HepG2 (cell line): ENCODE data around the gene PGAP3. TPM values are rescaled to one million over a fixed set of nuclear protein-coding genes. Genes with fewer than 3 reads are reported as not detected.

ENCODE experiments used
- GPBP1L1 ChIP-seq: sonication (generic); formaldehyde crosslinking; IDR thresholded peaks from 2 replicates; pipeline ENCODE4 v1.5.0; 2020; ENCODE audit warnings: mild to moderate bottlenecking, missing genetic modification reagents
- JARID2 ChIP-seq: sonication (generic); formaldehyde crosslinking; IDR thresholded peaks from 2 replicates; pipeline ENCODE4 v1.8.1; 2023; ENCODE audit warnings: missing genetic modification reagents, inconsistent platforms; ENCODE audit not compliant: insufficient replicate concordance
- NFE2 ChIP-seq: sonication (generic); formaldehyde crosslinking; IDR thresholded peaks from 2 replicates; pipeline ENCODE4 v1.4.0; 2020; ENCODE audit warnings: missing genetic modification reagents
- NONO ChIP-seq, 2 experiments: fragments of 450-650 bp in 1 of 2; sonication (generic) in 1 of 2; formaldehyde crosslinking in 1 of 2; IDR thresholded peaks in 1 of 2; conservative IDR thresholded peaks in 1 of 2; 2 replicates each; pipeline versions ENCODE4 v1.6.1 to v1.8.0; 2017 to 2022; ENCODE audit warnings: mild to moderate bottlenecking in 1 of 2, missing genetic modification reagents in 1 of 2, moderate library complexity in 1 of 2
- NR2F6 ChIP-seq, 2 experiments: IDR thresholded peaks; 2 replicates each; pipeline ENCODE4 v1.6.1; 2016; ENCODE audit warnings: antibody characterized with exemption in 1 of 2, mild to moderate bottlenecking in 1 of 2
- RERE ChIP-seq: IDR thresholded peaks from 2 replicates; pipeline ENCODE4 v1.6.1; 2016; ENCODE audit warnings: low read depth, missing genetic modification reagents, missing compliant biosample characterization
- SMAD1 ChIP-seq: sonication (generic); formaldehyde crosslinking; IDR thresholded peaks from 2 replicates; pipeline ENCODE4 v1.4.0; 2020; ENCODE audit warnings: missing genetic modification reagents, low read depth, mild to moderate bottlenecking, borderline replicate concordance
- SNRNP70 ChIP-seq: fragments of 200-400 bp; formaldehyde crosslinking; IDR thresholded peaks from 2 replicates; pipeline ENCODE4 v1.6.1; 2017; ENCODE audit warnings: mild to moderate bottlenecking, low read depth, low read length, moderate library complexity
- SP1 ChIP-seq, 2 experiments: fragments of 450-650 bp in 1 of 2; sonication (generic) in 1 of 2; formaldehyde crosslinking in 1 of 2; IDR thresholded peaks; 2 replicates each; pipeline versions ENCODE4 v1.4.0 to v1.6.1; 2016 to 2020; ENCODE audit warnings: missing genetic modification reagents in 1 of 2
- TARDBP ChIP-seq: sonication (generic); formaldehyde crosslinking; IDR thresholded peaks from 2 replicates; pipeline ENCODE4 v1.8.0; 2022; ENCODE audit warnings: mild to moderate bottlenecking, missing genetic modification reagents
- ZNF263 ChIP-seq: sonication (generic); formaldehyde crosslinking; IDR thresholded peaks from 2 replicates; pipeline ENCODE4 v1.4.0; 2020; ENCODE audit warnings: missing genetic modification reagents
- ZNF264 ChIP-seq: sonication (generic); formaldehyde crosslinking; IDR thresholded peaks from 2 replicates; pipeline ENCODE4 v1.4.0; 2020; ENCODE audit warnings: missing genetic modification reagents
- ZNF589 ChIP-seq: sonication (generic); formaldehyde crosslinking; conservative IDR thresholded peaks from 2 replicates; pipeline ENCODE4 v1.8.0; 2022; ENCODE audit warnings: mild to moderate bottlenecking, moderate library complexity, missing genetic modification reagents
- ZNF703 ChIP-seq: sonication (generic); formaldehyde crosslinking; IDR thresholded peaks from 2 replicates; pipeline ENCODE4 v1.5.1; 2020; ENCODE audit warnings: missing genetic modification reagents, mild to moderate bottlenecking, moderate library complexity, borderline replicate concordance
- polyA plus RNA-seq, 8 experiments: library from polyadenylated mRNA; depleted of rRNA in 3 of 8; stranded (reverse) in 7 of 8; unstranded in 1 of 8; fragments of >200 nt; fragmentation: Illumina TruSeq in 4 of 8; extraction: Trizol in 4 of 8; gene quantifications; 2 replicates each; pipeline versions ENCODE4 v1.2.1 to v1.2.3, GENCODE V29; 2011 to 2016; ENCODE audit warnings: low read depth in 4 of 8, missing spikeins in 1 of 8, mixed read lengths in 1 of 8; ENCODE audit not compliant: insufficient read depth in 1 of 8
- total RNA-seq, 5 experiments: library from RNA; depleted of rRNA; stranded (reverse); fragments of >200 nt; fragmentation: Illumina TruSeq; extraction: Trizol; gene quantifications; 2 replicates each; pipeline ENCODE4 v1.2.3, GENCODE V29; 2016; ENCODE audit warnings: low read depth in 1 of 5
- TF ChIP-seq, protein P1 (sequence below): IDR thresholded peaks from 2 replicates; pipeline ENCODE4 v1.6.1; 2018; ENCODE audit warnings: missing genetic modification reagents
- TF ChIP-seq, protein P2 (sequence below): sonication (generic); formaldehyde crosslinking; IDR thresholded peaks from 2 replicates; pipeline ENCODE4 v1.4.0; 2020; ENCODE audit warnings: missing genetic modification reagents

The PGAP3 gene
- total and polyA plus RNA-seq, 2 of the 13 experiments (the other 11 are each of a cell fraction or from before 2014, with no cell fraction given), result 11.9 to 14.6 TPM

DNA sequence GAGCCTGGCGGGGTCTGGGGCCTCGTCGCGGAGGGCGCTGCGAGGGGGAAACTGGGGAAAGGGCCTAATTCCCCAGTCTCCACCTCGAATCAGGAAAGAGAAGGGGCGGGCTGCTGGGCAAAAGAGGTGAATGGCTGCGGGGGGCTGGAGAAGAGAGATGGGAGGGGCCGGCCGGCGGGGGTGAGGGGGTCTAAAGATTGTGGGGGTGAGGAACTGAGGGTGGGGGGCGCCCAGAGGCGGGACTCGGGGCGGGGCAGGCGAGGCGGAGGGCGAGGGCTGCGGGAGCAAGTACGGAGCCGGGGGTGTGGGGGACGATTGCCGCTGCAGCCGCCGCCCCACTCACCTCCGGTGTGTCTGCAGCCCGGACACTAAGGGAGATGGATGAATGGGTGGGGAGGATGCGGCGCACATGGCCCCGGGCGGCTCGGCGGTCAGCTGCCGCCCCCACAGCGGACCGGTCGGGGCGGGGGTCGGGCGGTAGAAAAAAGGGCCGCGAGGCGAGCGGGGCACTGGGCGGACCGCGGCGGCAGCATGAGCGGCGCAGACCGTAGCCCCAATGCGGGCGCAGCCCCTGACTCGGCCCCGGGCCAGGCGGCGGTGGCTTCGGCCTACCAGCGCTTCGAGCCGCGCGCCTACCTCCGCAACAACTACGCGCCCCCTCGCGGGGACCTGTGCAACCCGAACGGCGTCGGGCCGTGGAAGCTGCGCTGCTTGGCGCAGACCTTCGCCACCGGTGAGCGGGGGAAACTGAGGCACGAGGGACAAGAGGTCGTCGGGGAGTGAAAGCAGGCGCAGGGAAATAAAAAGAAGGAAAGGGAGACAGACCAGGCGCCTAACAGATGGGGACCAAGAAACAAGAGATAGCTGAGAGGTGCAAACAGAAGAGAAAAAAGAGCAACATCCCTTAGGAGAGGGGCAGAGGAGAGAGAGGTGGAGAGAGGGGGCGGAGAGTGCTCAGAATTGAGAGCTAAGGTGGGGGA is 19.6 kb downstream of the PGAP3 start, which contains the start of gene PNMT (continued):
- TF ChIP-seq RERE (no peak), JARID2 (CRISPR knock-in tag) (no peak), NFE2 (CRISPR knock-in tag) (no peak), ZNF263 (CRISPR knock-in tag) (0 out of 2 replicates have a peak, but pooled peaks have one; percentile 43), NR2F6 (IDR thresholded peaks at IDR 0.05) (no peak), NR2F6 (CRISPR knock-in tag; IDR thresholded peaks at IDR 0.05) (peak; percentile 79), SNRNP70 (no peak), ZNF264 (no peak), SP1 (IDR thresholded peaks at IDR 0.05) (no peak), SP1 (CRISPR knock-in tag; IDR thresholded peaks at IDR 0.05) (0 out of 2 replicates have a peak, but pooled peaks have one; percentile 26), GPBP1L1 (CRISPR knock-in tag) (no peak), SMAD1 (CRISPR knock-in tag) (no peak), TARDBP (CRISPR knock-in tag) (no peak), ZNF703 (0 out of 2 replicates have a peak, but pooled peaks have one; percentile 70), ZNF589 (CRISPR knock-in tag) (no peak), NONO (IDR thresholded peaks at IDR 0.05) (no peak), NONO (CRISPR knock-in tag; conservative IDR thresholded peaks at IDR 0.05) (peak; percentile 90)
- TF ChIP-seq, protein P1, sequence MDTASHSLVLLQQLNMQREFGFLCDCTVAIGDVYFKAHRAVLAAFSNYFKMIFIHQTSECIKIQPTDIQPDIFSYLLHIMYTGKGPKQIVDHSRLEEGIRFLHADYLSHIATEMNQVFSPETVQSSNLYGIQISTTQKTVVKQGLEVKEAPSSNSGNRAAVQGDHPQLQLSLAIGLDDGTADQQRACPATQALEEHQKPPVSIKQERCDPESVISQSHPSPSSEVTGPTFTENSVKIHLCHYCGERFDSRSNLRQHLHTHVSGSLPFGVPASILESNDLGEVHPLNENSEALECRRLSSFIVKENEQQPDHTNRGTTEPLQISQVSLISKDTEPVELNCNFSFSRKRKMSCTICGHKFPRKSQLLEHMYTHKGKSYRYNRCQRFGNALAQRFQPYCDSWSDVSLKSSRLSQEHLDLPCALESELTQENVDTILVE, result no peak
- TF ChIP-seq, protein P2, sequence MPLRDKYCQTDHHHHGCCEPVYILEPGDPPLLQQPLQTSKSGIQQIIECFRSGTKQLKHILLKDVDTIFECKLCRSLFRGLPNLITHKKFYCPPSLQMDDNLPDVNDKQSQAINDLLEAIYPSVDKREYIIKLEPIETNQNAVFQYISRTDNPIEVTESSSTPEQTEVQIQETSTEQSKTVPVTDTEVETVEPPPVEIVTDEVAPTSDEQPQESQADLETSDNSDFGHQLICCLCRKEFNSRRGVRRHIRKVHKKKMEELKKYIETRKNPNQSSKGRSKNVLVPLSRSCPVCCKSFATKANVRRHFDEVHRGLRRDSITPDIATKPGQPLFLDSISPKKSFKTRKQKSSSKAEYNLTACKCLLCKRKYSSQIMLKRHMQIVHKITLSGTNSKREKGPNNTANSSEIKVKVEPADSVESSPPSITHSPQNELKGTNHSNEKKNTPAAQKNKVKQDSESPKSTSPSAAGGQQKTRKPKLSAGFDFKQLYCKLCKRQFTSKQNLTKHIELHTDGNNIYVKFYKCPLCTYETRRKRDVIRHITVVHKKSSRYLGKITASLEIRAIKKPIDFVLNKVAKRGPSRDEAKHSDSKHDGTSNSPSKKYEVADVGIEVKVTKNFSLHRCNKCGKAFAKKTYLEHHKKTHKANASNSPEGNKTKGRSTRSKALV, result peak; percentile 93; the same call in 1 of the 2 replicates
